ENCODE measurements around the gene ZSWIM1.
A peak's percentile ranks its signal among the peaks of the same experiment; 100 is the strongest.

Gene ZSWIM1

GRCh38 chr20:45880988-45881788 is at the start of gene ZSWIM1:
Gene ZSWIM1, plus strand, starts transcription at chr20:45881227. Its CDS starts 1,366 bp downstream, at chr20:45882593.
- peak; percentile 96 for DNase-seq

- DNase-seq, result no peak
Measured at GRCh38 chr20:45832619-45833018, 48.4 kb upstream of the ZSWIM1 start.

- peak; percentile 57 for DNase-seq
Measured at GRCh38 chr20:45833030-45833882, 47.8 kb upstream of the ZSWIM1 start, which contains the start of gene SNX21. Gene SNX21, plus strand, starts transcription at chr20:45833799. Its CDS starts 121 bp downstream, at chr20:45833920.

- DNase-seq, result peak; percentile 53
Measured at GRCh38 chr20:45833883-45834796, 46.9 kb upstream of the ZSWIM1 start.

- no peak for DNase-seq
Measured at GRCh38 chr20:45834797-45835161, 46.2 kb upstream of the ZSWIM1 start.

GRCh38 chr20:45835329-45835765 is 45.7 kb upstream of the ZSWIM1 start:
- DNase-seq, result no peak

- no peak for DNase-seq
Measured at GRCh38 chr20:45835825-45836224, 45.2 kb upstream of the ZSWIM1 start.

- DNase-seq, result peak; percentile 61
Measured at GRCh38 chr20:45836841-45837240, 44.2 kb upstream of the ZSWIM1 start.

GRCh38 chr20:45840700-45841198 is 40.3 kb upstream of the ZSWIM1 start:
- no peak for DNase-seq

- no peak for DNase-seq
Measured at GRCh38 chr20:45841407-45842129, 39.5 kb upstream of the ZSWIM1 start.

- DNase-seq, result peak; percentile 9
Measured at GRCh38 chr20:45842169-45842812, 38.7 kb upstream of the ZSWIM1 start.

GRCh38 chr20:45843506-45843905 is 37.5 kb upstream of the ZSWIM1 start:
- no peak for DNase-seq

- DNase-seq, result no peak
Measured at GRCh38 chr20:45845452-45845851, 35.6 kb upstream of the ZSWIM1 start.

- DNase-seq, result no peak
Measured at GRCh38 chr20:45848421-45848820, 32.6 kb upstream of the ZSWIM1 start.

GRCh38 chr20:45848969-45849582 is 32.0 kb upstream of the ZSWIM1 start:
- no peak for DNase-seq

- no peak for DNase-seq
Measured at GRCh38 chr20:45850238-45850637, 30.8 kb upstream of the ZSWIM1 start.

GRCh38 chr20:45850926-45851325 is 30.1 kb upstream of the ZSWIM1 start:
- DNase-seq, result no peak

GRCh38 chr20:45851501-45851900 is 29.5 kb upstream of the ZSWIM1 start:
- no peak for DNase-seq

GRCh38 chr20:45852326-45852725 is 28.7 kb upstream of the ZSWIM1 start:
- DNase-seq, result no peak

GRCh38 chr20:45853484-45853883 is 27.5 kb upstream of the ZSWIM1 start:
- no peak for DNase-seq
